ENCODE data around the gene SKP1. TPM values are rescaled to one million over a fixed set of nuclear protein-coding genes. Genes with fewer than 3 reads are reported as not detected.

Gene SKP1
- total RNA-seq, 6 donors from 2014 or later = 24.1 to 232 (median 162) TPM

GRCh38 chr5:134124289-134125038 lies 52.3 kb downstream of the SKP1 start:
- Histone ChIP-seq H3K4me1 (peaks cover 35 to 54% (median 41%) of the 10 kb centered on the region in 4 donors), H3K27me3 (no peaks in the 10 kb centered on the region), H3K27ac (peak overlapping the region; percentile 33 to 74 (median 54)), H3K4me3 (no peak overlapping the region), H3K9me3 (no peaks in the 10 kb centered on the region), H3K36me3 (peaks cover 0 to 1% (median 0%) of the 10 kb centered on the region in 4 donors)
- no peak for TF ChIP-seq POLR2AphosphoS5 (IDR thresholded peaks at IDR 0.05)
- TF ChIP-seq POLR2A (IDR thresholded peaks at IDR 0.05) = no peak
- no peak for TF ChIP-seq CTCF (IDR thresholded peaks at IDR 0.05)
- TF ChIP-seq EP300 (IDR thresholded peaks at IDR 0.05) = no peak
- WGBS, 2 donors = 88 to 100% methylated on average over 2 to 8 of the region's 8 CpGs
- DNase-seq = no peak
- no peak for ATAC-seq (ENCODE audit: low FRiP score in 2 of 2)

GRCh38 chr5:134123360-134123759 lies 53.4 kb downstream of the SKP1 start:
- Histone ChIP-seq H3K36me3 (no peaks in the 10 kb centered on the region), H3K27me3 (no peaks in the 10 kb centered on the region), H3K9me3 (no peaks in the 10 kb centered on the region), H3K4me1 (peaks cover 26 to 44% (median 34%) of the 10 kb centered on the region in 4 donors), H3K27ac (peak overlapping the region in 2 of 4 donors; percentile 19 to 74), H3K4me3 (no peak overlapping the region)
- 87 to 95% methylated on average over 6 of the region's 6 CpGs for WGBS, 2 donors
- no peak for TF ChIP-seq CTCF (IDR thresholded peaks at IDR 0.05)
- TF ChIP-seq EP300 (IDR thresholded peaks at IDR 0.05) = no peak
- TF ChIP-seq POLR2AphosphoS5 (IDR thresholded peaks at IDR 0.05) = no peak
- no peak for TF ChIP-seq POLR2A (IDR thresholded peaks at IDR 0.05)
- ATAC-seq (ENCODE audit: low FRiP score in 2 of 2) (no peak), DNase-seq (no peak)

GRCh38 chr5:134122530-134122929 lies 54.2 kb downstream of the SKP1 start:
- no peaks in the 10 kb centered on the region for H3K27me3 ChIP-seq
- no peak overlapping the region for H3K4me3 ChIP-seq
- H3K4me1 ChIP-seq = peaks cover 18 to 37% (median 27%) of the 10 kb centered on the region in 4 donors
- no peak for ATAC-seq (ENCODE audit: low FRiP score in 2 of 2)
- no peaks in the 10 kb centered on the region for H3K36me3 ChIP-seq
- WGBS, 2 donors = 68 to 80% methylated on average over 1 to 3 of the region's 3 CpGs
- TF ChIP-seq CTCF (IDR thresholded peaks at IDR 0.05) (no peak), POLR2A (IDR thresholded peaks at IDR 0.05) (no peak), POLR2AphosphoS5 (IDR thresholded peaks at IDR 0.05) (no peak), EP300 (IDR thresholded peaks at IDR 0.05) (no peak)
- H3K9me3 ChIP-seq = no peaks in the 10 kb centered on the region
- peak overlapping the region in 1 of 4 donors; percentile 33 for H3K27ac ChIP-seq
- DNase-seq = peak in 1 of 2 donors; percentile 41

- Histone ChIP-seq H3K36me3 (no peaks in the 10 kb centered on the region), H3K27ac (no peak overlapping the region), H3K9me3 (no peaks in the 10 kb centered on the region), H3K27me3 (no peaks in the 10 kb centered on the region), H3K4me1 (peaks cover 8 to 22% (median 14%) of the 10 kb centered on the region in 4 donors), H3K4me3 (no peak overlapping the region)
- ATAC-seq (ENCODE audit: low FRiP score in 2 of 2) = no peak
- no peak for DNase-seq
- WGBS, 2 donors = 93% methylated on average over 12 to 14 of the region's 17 CpGs
- TF ChIP-seq POLR2A (IDR thresholded peaks at IDR 0.05) = no peak
- TF ChIP-seq CTCF (IDR thresholded peaks at IDR 0.05) = no peak
- TF ChIP-seq EP300 (IDR thresholded peaks at IDR 0.05) = no peak
- no peak for TF ChIP-seq POLR2AphosphoS5 (IDR thresholded peaks at IDR 0.05)
Measured at GRCh38 chr5:134120386-134121138, 56.2 kb downstream of the SKP1 start.
